Caco-2 (cell line): ENCODE results near the gene AJUBA. TPM values are rescaled to one million over a fixed set of nuclear protein-coding genes. Genes with fewer than 3 reads are reported as not detected.

Experiments used
- Bru-seq: library from RNA; stranded (reverse); fragments of 400-500 nt; gene quantifications from one replicate; lab custom pipeline; 2021; lab: Mats Ljungman, UMichigan
- BruChase-seq, 2 experiments: library from RNA; stranded (reverse); fragments of 400-500 nt; gene quantifications; one replicate each; lab custom pipeline; 2021; lab: Mats Ljungman, UMichigan
- BruUV-seq: library from RNA; stranded (reverse); fragments of 400-500 nt; replicated peaks from 2 replicates; lab custom pipeline; 2021; lab: Mats Ljungman, UMichigan
- CTCF ChIA-PET: fragments of 300-600 bp; sonication (Branson Sonifier 250); formaldehyde crosslinking; loops from one replicate; lab custom pipeline; 2022; ENCODE audit warnings: antibody characterized with exemption; lab: Charles Lee
- POLR2A ChIA-PET: fragments of 300-600 bp; sonication (Branson Sonifier 250); formaldehyde crosslinking; loops from one replicate; lab custom pipeline; 2022; ENCODE audit warnings: antibody characterized with exemption; lab: Charles Lee
- DNase-seq, 2 experiments: peaks; one replicate each; pipeline versions ENCODE4 v3.0.0 to v3.0.0-alpha.2; 2020 to 2022
- H3K27me3 ChIP-seq: replicated peaks from 2 replicates; pipeline ENCODE4 v1.6.0; 2011; ENCODE audit warnings: low read length; ENCODE audit not compliant: control insufficient read depth, insufficient read depth
- H3K36me3 ChIP-seq: 2 replicates; pipeline ENCODE4 v1.5.1; 2011; ENCODE audit warnings: low read length; ENCODE audit not compliant: control insufficient read depth, insufficient read depth
- H3K4me1 ChIP-seq: fragments of 250-450 bp; sonication (Bioruptor Pico); 2 replicates; pipeline ENCODE4 v1.5.1; 2020; ENCODE audit warnings: mild to moderate bottlenecking
- H3K4me3 ChIP-seq: 2 replicates; pipeline ENCODE4 v1.5.1; 2011; ENCODE audit warnings: low read depth, mild to moderate bottlenecking, control low read depth, low read length
- H3K9me3 ChIP-seq: fragments of 250-450 bp; sonication (Bioruptor Pico); 2 replicates; pipeline ENCODE4 v1.5.1; 2020; ENCODE audit warnings: mild to moderate bottlenecking, moderate library complexity
- H3K27ac Mint-ChIP-seq: one replicate; pipeline ENCODE4 v1.8.0; 2022; ENCODE audit warnings: mixed read lengths; ENCODE audit not compliant: unreplicated experiment
- H3K27me3 Mint-ChIP-seq: one replicate; pipeline ENCODE4 v1.8.0; 2022; ENCODE audit warnings: mixed read lengths; ENCODE audit not compliant: insufficient read depth, unreplicated experiment
- H3K36me3 Mint-ChIP-seq: one replicate; pipeline ENCODE4 v1.8.0; 2022; ENCODE audit warnings: mild to moderate bottlenecking, mixed read lengths; ENCODE audit not compliant: insufficient read depth, unreplicated experiment
- H3K4me1 Mint-ChIP-seq: one replicate; pipeline ENCODE4 v1.8.0; 2022; ENCODE audit warnings: low read depth, mixed read lengths; ENCODE audit not compliant: unreplicated experiment
- H3K4me3 Mint-ChIP-seq: one replicate; pipeline ENCODE4 v1.8.0; 2022; ENCODE audit warnings: mild to moderate bottlenecking, moderate library complexity, mixed read lengths; ENCODE audit not compliant: unreplicated experiment
- H3K9me3 Mint-ChIP-seq: one replicate; pipeline ENCODE4 v1.8.0; 2022; ENCODE audit warnings: mixed read lengths; ENCODE audit not compliant: unreplicated experiment
- CTCF ChIP-seq, 2 experiments: fragments of 200-600 bp in 1 of 2; IDR thresholded peaks; 1 replicate in 1 of 2; 2 replicates in 1 of 2; pipeline versions ENCODE4 v1.5.1 to v1.8.0; 2011 to 2022; ENCODE audit warnings: antibody characterized with exemption in 1 of 2, control low read depth in 1 of 2, inconsistent platforms in 1 of 2, low read depth in 1 of 2, low read length in 1 of 2, mild to moderate bottlenecking in 1 of 2, moderate library complexity in 1 of 2; ENCODE audit not compliant: insufficient read depth in 1 of 2, severe bottlenecking in 1 of 2, unreplicated experiment in 1 of 2
- intact Hi-C: fragments of 100-400 bp; cut with micrococcal nuclease; formaldehyde crosslinking; loops from one replicate; pipeline ENCODE4 v1.10.0; 2022; ENCODE audit not compliant: unreplicated experiment
- long read RNA-seq: library from polyadenylated mRNA; stranded (forward); transcript quantifications from one replicate; pipeline ENCODE4 v2.0.0, GENCODE V29; 2022
- total RNA-seq: library from RNA; stranded (reverse); gene quantifications from 2 replicates; pipeline ENCODE4 v1.2.3, GENCODE V29; 2022

The AJUBA gene
- 184 and 211 TPM in 2 replicates for total RNA-seq
- Bru-seq, nascent RNA: percentile 99 among the genes with signal in this experiment
- BruChase-seq, experiment 1, labeled RNA remaining after a 2-hour chase: percentile 100 among the genes with signal in this experiment
- BruChase-seq, experiment 2, labeled RNA remaining after a 6-hour chase: percentile 99 among the genes with signal in this experiment
- long read RNA-seq, full-length matches to known transcripts: 238 of 305 reads
- long read RNA-seq, partial matches to known transcripts: 19 of 305 reads
- long read RNA-seq, other reads (novel, unspliced or antisense): 48 of 305 reads

GRCh38 chr14:22982477-22983245 lies at the start of gene AJUBA:
Gene AJUBA, minus strand, starts transcription at chr14:22982551. Its CDS starts 285 bp downstream, at chr14:22982266.
- Histone ChIP-seq H3K27me3 (no peaks in the 10 kb centered on the region), H3K4me3 (peak within 1 kb of the TSS; percentile 94), H3K9me3 (no peaks in the 10 kb centered on the region), H3K4me1 (peaks cover 27% of the 10 kb centered on the region), H3K36me3 (0 out of 2 replicates have a peak, but pooled peaks cover 4% of the 10 kb centered on the region)
- BruUV-seq: no TSS peak
- H3K36me3 Mint-ChIP-seq: peaks cover 34% of the 10 kb centered on the region
- peaks cover 13% of the 10 kb centered on the region for H3K4me1 Mint-ChIP-seq
- peak in 1 of 2 experiments; percentile 0 for TF ChIP-seq CTCF (IDR thresholded peaks at IDR 0.05; ENCODE audit: insufficient read depth in 1 of 2, low read depth in 1 of 2, low read length in 1 of 2, severe bottlenecking in 1 of 2, unreplicated experiment in 1 of 2)
- no peak within 1 kb of the TSS for H3K27ac Mint-ChIP-seq
- no peaks in the 10 kb centered on the region for H3K9me3 Mint-ChIP-seq
- ChIA-PET POLR2A (interaction anchor here (0.6 to 2.6 kb wide), 15 partner anchors 10 to 1230 kb away, joined by 3 to 35 read pairs (median 4); partner anchors contain the start of genes ACIN1, C14orf119 and PRMT5), CTCF (interaction anchor here (0.7 to 3.2 kb wide), 9 partner anchors 10 to 138 kb away, joined by 3 to 37 read pairs (median 4); partner anchors contain the start of genes HAUS4 and PRMT5)
- no peaks in the 10 kb centered on the region for H3K27me3 Mint-ChIP-seq
- H3K4me3 Mint-ChIP-seq: no peak within 1 kb of the TSS
- intact Hi-C loops: loop anchor here (1.0 to 5.0 kb wide), 2 partner anchors 9 to 110 kb away; partner anchors contain the start of gene LRP10
- DNase-seq: peak; percentile 94 to 97

- H3K4me1 ChIP-seq: peaks cover 7% of the 10 kb centered on the region
- POLR2A ChIA-PET: no interaction called here
- TF ChIP-seq CTCF (IDR thresholded peaks at IDR 0.05; ENCODE audit: insufficient read depth in 1 of 2, low read depth in 1 of 2, low read length in 1 of 2, severe bottlenecking in 1 of 2, unreplicated experiment in 1 of 2): no peak
- H3K36me3 ChIP-seq: peaks cover 2% of the 10 kb centered on the region; the same call in 1 of the 2 replicates
- H3K27ac Mint-ChIP-seq: no peak overlapping the region
- no TSS peak for BruUV-seq
- no peaks in the 10 kb centered on the region for H3K27me3 ChIP-seq
- CTCF ChIA-PET: no interaction called here
- H3K4me3 ChIP-seq: no peak overlapping the region
- intact Hi-C loops: no loop called here
- no peaks in the 10 kb centered on the region for H3K9me3 Mint-ChIP-seq
- no peak for DNase-seq
- H3K36me3 Mint-ChIP-seq: peaks cover 78% of the 10 kb centered on the region
- peaks cover 7% of the 10 kb centered on the region for H3K4me1 Mint-ChIP-seq
- H3K4me3 Mint-ChIP-seq: no peak overlapping the region
- no peaks in the 10 kb centered on the region for H3K9me3 ChIP-seq
- H3K27me3 Mint-ChIP-seq: no peaks in the 10 kb centered on the region
Observed at GRCh38 chr14:23030936-23031335, 48.6 kb upstream of the AJUBA start.

- H3K27me3 Mint-ChIP-seq: no peaks in the 10 kb centered on the region
- ChIA-PET POLR2A (interaction anchor here (0.5 kb wide), 1 partner anchor 119 kb away, joined by 6 read pairs; no protein-coding TSS in a partner anchor), CTCF (no interaction called here)
- peaks cover 16% of the 10 kb centered on the region for H3K4me1 ChIP-seq
- peaks cover 2% of the 10 kb centered on the region; the same call in 1 of the 2 replicates for H3K36me3 ChIP-seq
- no peaks in the 10 kb centered on the region for H3K27me3 ChIP-seq
- H3K4me1 Mint-ChIP-seq: peaks cover 20% of the 10 kb centered on the region
- H3K9me3 Mint-ChIP-seq: no peaks in the 10 kb centered on the region
- H3K36me3 Mint-ChIP-seq: peaks cover 82% of the 10 kb centered on the region
- no peak overlapping the region for H3K4me3 Mint-ChIP-seq
- no peak overlapping the region for H3K4me3 ChIP-seq
- TF ChIP-seq CTCF (IDR thresholded peaks at IDR 0.05; ENCODE audit: insufficient read depth in 1 of 2, low read depth in 1 of 2, low read length in 1 of 2, severe bottlenecking in 1 of 2, unreplicated experiment in 1 of 2): no peak
- no TSS peak for BruUV-seq
- intact Hi-C loops: no loop called here
- H3K9me3 ChIP-seq: no peaks in the 10 kb centered on the region
- no peak for DNase-seq
- no peak overlapping the region for H3K27ac Mint-ChIP-seq
Observed at GRCh38 chr14:23028799-23029198, 46.4 kb upstream of the AJUBA start.
